GM12878 (cell line): Measurements from ENCODE around the gene MDN1. TPM values are rescaled to one million over a fixed set of nuclear protein-coding genes. Genes with fewer than 3 reads are reported as not detected.

ENCODE experiments used
- ATAC-seq: fragments of 200-7000 bp; cut with Tn5 transposase; 3 replicates; pipeline ENCODE4 v1.9.1; 2020; ENCODE audit warnings: mild to moderate bottlenecking, moderate library complexity
- BruUV-seq: library from RNA; stranded (reverse); fragments of 400-500 nt; replicated peaks from 2 replicates; lab custom pipeline; 2021; lab: Mats Ljungman, UMichigan
- CTCF ChIA-PET: fragments of 300-600 bp; sonication (Branson Sonifier 250); formaldehyde crosslinking; extraction: SDS; loops from one replicate; lab custom pipeline; 2021; ENCODE audit warnings: inconsistent platforms; lab: Yijun Ruan, JAX
- POLR2A ChIA-PET: fragments of 350-600 bp; formaldehyde crosslinking; extraction: SDS; loops from one replicate; lab custom pipeline; 2021; ENCODE audit warnings: inconsistent platforms; lab: Charles Lee
- RAD21 ChIA-PET: fragments of 300-600 bp; sonication (Branson Sonifier 250); formaldehyde crosslinking; loops from one replicate; lab custom pipeline; 2023; ENCODE audit warnings: antibody characterized with exemption; ENCODE audit not compliant: unreplicated experiment; lab: Charles Lee
- SMC1A ChIA-PET: fragments of 300-600 bp; sonication (Branson Sonifier 250); formaldehyde crosslinking; loops from one replicate; lab custom pipeline; 2023; ENCODE audit not compliant: unreplicated experiment, uncharacterized antibody; lab: Charles Lee
- DNase-seq: peaks from one replicate; pipeline ENCODE4 v3.0.0-alpha.2; 2011; ENCODE audit warnings: low read depth, low spot score
- FAIRE-seq: peaks from 3 replicates; lab custom pipeline; 2011; peaks lifted over from hg19 to GRCh38; lab: Jason Lieb, UNC
- H2AFZ ChIP-seq: 2 replicates; pipeline ENCODE4 v1.6.0; 2011; ENCODE audit warnings: low read depth, low read length, control low read depth; ENCODE audit not compliant: control insufficient read depth
- H3K27ac ChIP-seq: 2 replicates; pipeline ENCODE4 v1.5.1; 2011; ENCODE audit warnings: control low read depth; ENCODE audit not compliant: control insufficient read depth, insufficient read depth
- H3K27me3 ChIP-seq, 2 experiments: replicated peaks in 1 of 2; 2 replicates each; pipeline versions ENCODE4 v1.6.0 to v1.6.1; 2011; ENCODE audit warnings: low read length in 1 of 2; ENCODE audit not compliant: control insufficient read depth in 2 of 2, insufficient read depth in 2 of 2
- H3K36me3 ChIP-seq, 2 experiments: 2 replicates each; pipeline ENCODE4 v1.5.1; 2011; ENCODE audit warnings: low read length in 1 of 2; ENCODE audit not compliant: control insufficient read depth in 2 of 2, insufficient read depth in 2 of 2
- H3K4me1 ChIP-seq: 2 replicates; pipeline ENCODE4 v1.6.1; 2011; ENCODE audit warnings: mild to moderate bottlenecking, low read length, moderate library complexity, mixed read lengths; ENCODE audit not compliant: control insufficient read depth, insufficient read depth
- H3K4me2 ChIP-seq: 2 replicates; pipeline ENCODE4 v1.6.0; 2011; ENCODE audit warnings: control low read depth; ENCODE audit not compliant: control insufficient read depth, insufficient read depth
- H3K4me3 ChIP-seq: fragments of 200-600 bp; sonication (generic); 2 replicates; pipeline ENCODE4 v1.5.1; 2016
- H3K79me2 ChIP-seq: 2 replicates; pipeline ENCODE4 v1.6.0; 2011; ENCODE audit warnings: low read length; ENCODE audit not compliant: control insufficient read depth, insufficient read depth
- H3K9ac ChIP-seq: 2 replicates; pipeline ENCODE4 v1.8.0; 2011; ENCODE audit warnings: low read length, control low read depth, mixed read lengths; ENCODE audit not compliant: control insufficient read depth, insufficient read depth
- H3K9me3 ChIP-seq: replicated peaks from 3 replicates; pipeline ENCODE4 v1.5.1; 2011; ENCODE audit warnings: mild to moderate bottlenecking, low read length; ENCODE audit not compliant: control insufficient read depth, insufficient read depth
- H4K20me1 ChIP-seq: 2 replicates; pipeline ENCODE4 v1.6.0; 2011; ENCODE audit not compliant: control insufficient read depth, insufficient read depth
- BRCA1 ChIP-seq: IDR thresholded peaks from 2 replicates; pipeline ENCODE4 v1.6.1; 2011; ENCODE audit warnings: low read depth, low read length, improper control_type of control experiment
- KAT2A ChIP-seq: conservative IDR thresholded peaks from 2 replicates; pipeline ENCODE4 v1.6.1; 2011; ENCODE audit warnings: low read depth, low read length; ENCODE audit not compliant: control insufficient read depth
- NFIC ChIP-seq: IDR thresholded peaks from 2 replicates; pipeline ENCODE4 v1.6.1; 2012; ENCODE audit warnings: low read depth, mild to moderate bottlenecking, inconsistent platforms, low read length, moderate library complexity
- PAX8 ChIP-seq: fragments of 450-650 bp; IDR thresholded peaks from 2 replicates; pipeline ENCODE4 v1.6.1; 2017; ENCODE audit warnings: mild to moderate bottlenecking, moderate library complexity
- RUNX3 ChIP-seq: IDR thresholded peaks from 2 replicates; pipeline ENCODE4 v1.6.1; 2012; ENCODE audit warnings: low read length, inconsistent platforms
- WGBS: methylation state at CpG from one replicate; pipeline ENCODE4 v1.1.6; 2016; ENCODE audit warnings: low lambda C conversion rate; ENCODE audit not compliant: insufficient replicate concordance, insufficient coverage; ENCODE audit errors: missing lambda C conversion rate; 5-methylcytosine and 5-hydroxymethylcytosine counted together
- in situ Hi-C: fragments of 300-500 bp; cut with MboI; formaldehyde crosslinking; loops from 9 replicates; pipeline ENCODE4 v1.14.3; 2018; ENCODE audit warnings: mixed read lengths
- intact Hi-C: fragments of 100-400 bp; cut with micrococcal nuclease; formaldehyde crosslinking; loops from one replicate; pipeline ENCODE4 v1.14.2; 2022; ENCODE audit not compliant: unreplicated experiment
- polyA plus RNA-seq, 11 experiments: library from polyadenylated mRNA; depleted of rRNA in 4 of 11; unstranded in 6 of 11; stranded (reverse) in 5 of 11; fragments of >200 nt; fragmentation: Nextera tagmentation in 4 of 11; fragmentation: Illumina TruSeq in 1 of 11; extraction: Ambion mirVana in 4 of 11; extraction: Trizol in 1 of 11; gene quantifications; 1 replicate in 1 of 11; 2 replicates in 10 of 11; pipeline versions ENCODE4 v1.2.1 to v1.2.3, GENCODE V29; 2011 to 2016; ENCODE audit warnings: inconsistent platforms in 2 of 11, missing spikeins in 2 of 11, low read depth in 1 of 11
- total RNA-seq, 4 experiments: library from RNA; depleted of rRNA in 3 of 4; stranded (reverse); fragments of >200 nt in 3 of 4; fragmentation: Illumina TruSeq in 1 of 4; extraction: Trizol in 1 of 4; gene quantifications; 2 replicates each; pipeline versions ENCODE4 v1.2.1 to v1.2.3, GENCODE V29; 2013 to 2021
- TF ChIP-seq, protein P1 (sequence below): fragments of 450-650 bp; IDR thresholded peaks from 2 replicates; pipeline ENCODE4 v1.6.1; 2014; ENCODE audit warnings: mild to moderate bottlenecking
- TF ChIP-seq, protein P2 (sequence below): fragments of 450-650 bp; IDR thresholded peaks from 2 replicates; pipeline ENCODE4 v1.6.1; 2017; ENCODE audit warnings: antibody characterized with exemption, mild to moderate bottlenecking, moderate library complexity
- TF ChIP-seq, protein P3 (sequence below): fragments of 450-650 bp; formaldehyde crosslinking; IDR thresholded peaks from 2 replicates; pipeline ENCODE4 v1.4.0; 2022; ENCODE audit warnings: mild to moderate bottlenecking, moderate library complexity

MDN1 gene
- total and polyA plus RNA-seq, 10 of the 15 experiments (the other 5 are each of a cell fraction or from before 2014, with no cell fraction given): 14.3 to 50.1 (median 22.1) TPM

DNA sequence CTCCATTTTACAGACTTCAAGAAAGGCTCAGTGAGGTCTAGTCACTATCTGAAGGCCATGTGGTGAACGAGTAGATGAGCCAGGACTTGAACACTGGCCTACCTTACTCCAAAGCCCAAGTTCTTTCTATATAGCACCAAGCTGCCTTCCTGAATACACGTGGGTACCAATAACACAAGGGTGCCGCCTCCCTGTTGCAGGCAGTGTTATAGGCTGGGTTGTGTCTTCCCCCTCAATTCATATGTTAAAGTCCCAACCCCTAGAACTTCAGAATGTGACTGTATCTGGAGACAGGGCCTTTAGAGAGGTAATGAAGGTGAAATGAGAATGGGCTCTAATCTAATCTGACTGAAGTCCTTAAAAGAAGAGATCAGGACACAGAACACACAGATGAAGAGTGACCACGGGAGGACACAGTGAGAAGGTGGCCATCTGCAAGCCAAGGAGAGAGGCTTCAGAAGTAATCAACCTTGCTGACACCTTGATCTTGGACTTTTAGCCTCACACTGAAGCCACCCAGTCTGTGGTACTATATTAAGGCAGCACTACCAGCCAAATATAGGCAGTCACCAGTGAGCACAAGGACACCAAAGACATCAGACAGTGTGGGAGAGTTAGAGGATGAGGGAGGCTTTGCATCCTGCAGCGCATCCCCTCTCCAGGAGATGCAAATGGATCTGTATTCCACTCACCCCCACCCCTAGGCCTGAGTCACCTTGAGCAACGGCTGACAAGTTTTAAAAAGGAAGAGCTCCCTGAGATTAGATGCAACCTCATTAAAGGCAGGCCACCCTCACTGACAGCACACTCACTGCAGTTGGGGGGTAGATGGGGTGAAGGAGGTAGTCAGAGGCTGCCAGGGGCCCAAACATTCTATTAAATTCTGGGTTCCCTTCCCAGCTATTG lies 140.1 kb downstream of the MDN1 start:
- BruUV-seq: no TSS peak
- H3K4me2 ChIP-seq: no peak overlapping the region
- intact Hi-C loops (no loop called here), in situ Hi-C loops (no loop called here)
- H3K9me3 ChIP-seq: no peaks in the 10 kb centered on the region
- POLR2A ChIA-PET: no interaction called here
- H4K20me1 ChIP-seq: no peaks in the 10 kb centered on the region
- peaks cover 32 to 51% of the 10 kb centered on the region in 2 experiments for H3K36me3 ChIP-seq
- RAD21 ChIA-PET: no interaction called here
- no peaks in the 10 kb centered on the region for H3K4me1 ChIP-seq
- H3K27me3 ChIP-seq: no peaks in the 10 kb centered on the region
- CTCF ChIA-PET: no interaction called here
- WGBS: 76% methylated on average over 6 of the region's 6 CpGs
- no peak overlapping the region for H3K27ac ChIP-seq
- ATAC-seq (no peak), DNase-seq (no peak), FAIRE-seq (no peak)
- H3K4me3 ChIP-seq: no peak overlapping the region
- H2AFZ ChIP-seq: no peak overlapping the region
- no peaks in the 10 kb centered on the region for H3K79me2 ChIP-seq
- TF ChIP-seq NFIC (no peak), PAX8 (no peak), BRCA1 (no peak), RUNX3 (no peak), KAT2A (no peak)
- TF ChIP-seq, protein P1, sequence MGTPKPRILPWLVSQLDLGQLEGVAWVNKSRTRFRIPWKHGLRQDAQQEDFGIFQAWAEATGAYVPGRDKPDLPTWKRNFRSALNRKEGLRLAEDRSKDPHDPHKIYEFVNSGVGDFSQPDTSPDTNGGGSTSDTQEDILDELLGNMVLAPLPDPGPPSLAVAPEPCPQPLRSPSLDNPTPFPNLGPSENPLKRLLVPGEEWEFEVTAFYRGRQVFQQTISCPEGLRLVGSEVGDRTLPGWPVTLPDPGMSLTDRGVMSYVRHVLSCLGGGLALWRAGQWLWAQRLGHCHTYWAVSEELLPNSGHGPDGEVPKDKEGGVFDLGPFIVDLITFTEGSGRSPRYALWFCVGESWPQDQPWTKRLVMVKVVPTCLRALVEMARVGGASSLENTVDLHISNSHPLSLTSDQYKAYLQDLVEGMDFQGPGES: no peak
- TF ChIP-seq, protein P2, sequence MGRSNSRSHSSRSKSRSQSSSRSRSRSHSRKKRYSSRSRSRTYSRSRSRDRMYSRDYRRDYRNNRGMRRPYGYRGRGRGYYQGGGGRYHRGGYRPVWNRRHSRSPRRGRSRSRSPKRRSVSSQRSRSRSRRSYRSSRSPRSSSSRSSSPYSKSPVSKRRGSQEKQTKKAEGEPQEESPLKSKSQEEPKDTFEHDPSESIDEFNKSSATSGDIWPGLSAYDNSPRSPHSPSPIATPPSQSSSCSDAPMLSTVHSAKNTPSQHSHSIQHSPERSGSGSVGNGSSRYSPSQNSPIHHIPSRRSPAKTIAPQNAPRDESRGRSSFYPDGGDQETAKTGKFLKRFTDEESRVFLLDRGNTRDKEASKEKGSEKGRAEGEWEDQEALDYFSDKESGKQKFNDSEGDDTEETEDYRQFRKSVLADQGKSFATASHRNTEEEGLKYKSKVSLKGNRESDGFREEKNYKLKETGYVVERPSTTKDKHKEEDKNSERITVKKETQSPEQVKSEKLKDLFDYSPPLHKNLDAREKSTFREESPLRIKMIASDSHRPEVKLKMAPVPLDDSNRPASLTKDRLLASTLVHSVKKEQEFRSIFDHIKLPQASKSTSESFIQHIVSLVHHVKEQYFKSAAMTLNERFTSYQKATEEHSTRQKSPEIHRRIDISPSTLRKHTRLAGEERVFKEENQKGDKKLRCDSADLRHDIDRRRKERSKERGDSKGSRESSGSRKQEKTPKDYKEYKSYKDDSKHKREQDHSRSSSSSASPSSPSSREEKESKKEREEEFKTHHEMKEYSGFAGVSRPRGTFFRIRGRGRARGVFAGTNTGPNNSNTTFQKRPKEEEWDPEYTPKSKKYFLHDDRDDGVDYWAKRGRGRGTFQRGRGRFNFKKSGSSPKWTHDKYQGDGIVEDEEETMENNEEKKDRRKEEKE: no peak
- TF ChIP-seq, protein P3, sequence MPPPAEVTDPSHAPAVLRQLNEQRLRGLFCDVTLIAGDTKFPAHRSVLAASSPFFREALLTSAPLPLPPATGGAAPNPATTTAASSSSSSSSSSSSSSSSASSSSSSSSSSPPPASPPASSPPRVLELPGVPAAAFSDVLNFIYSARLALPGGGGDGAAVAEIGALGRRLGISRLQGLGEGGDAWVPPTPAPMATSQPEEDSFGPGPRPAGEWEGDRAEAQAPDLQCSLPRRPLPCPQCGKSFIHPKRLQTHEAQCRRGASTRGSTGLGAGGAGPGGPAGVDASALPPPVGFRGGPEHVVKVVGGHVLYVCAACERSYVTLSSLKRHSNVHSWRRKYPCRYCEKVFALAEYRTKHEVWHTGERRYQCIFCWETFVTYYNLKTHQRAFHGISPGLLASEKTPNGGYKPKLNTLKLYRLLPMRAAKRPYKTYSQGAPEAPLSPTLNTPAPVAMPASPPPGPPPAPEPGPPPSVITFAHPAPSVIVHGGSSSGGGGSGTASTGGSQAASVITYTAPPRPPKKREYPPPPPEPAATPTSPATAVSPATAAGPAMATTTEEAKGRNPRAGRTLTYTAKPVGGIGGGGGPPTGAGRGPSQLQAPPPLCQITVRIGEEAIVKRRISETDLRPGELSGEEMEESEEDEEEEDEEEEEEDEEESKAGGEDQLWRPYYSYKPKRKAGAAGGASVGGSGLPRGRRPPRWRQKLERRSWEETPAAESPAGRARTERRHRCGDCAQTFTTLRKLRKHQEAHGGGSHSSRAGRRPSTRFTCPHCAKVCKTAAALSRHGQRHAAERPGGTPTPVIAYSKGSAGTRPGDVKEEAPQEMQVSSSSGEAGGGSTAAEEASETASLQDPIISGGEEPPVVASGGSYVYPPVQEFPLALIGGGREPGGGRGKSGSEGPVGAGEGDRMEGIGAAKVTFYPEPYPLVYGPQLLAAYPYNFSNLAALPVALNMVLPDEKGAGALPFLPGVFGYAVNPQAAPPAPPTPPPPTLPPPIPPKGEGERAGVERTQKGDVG (CRISPR knock-in tag): no peak
- no peak overlapping the region for H3K9ac ChIP-seq
- SMC1A ChIA-PET: interaction anchor here (0.7 kb wide), 1 partner anchor 11 kb away, joined by 3 read pairs; no protein-coding TSS in a partner anchor
